OCI-LY7 (cell line): ENCODE measurements around the gene TGM3. TPM values are rescaled to one million over a fixed set of nuclear protein-coding genes. Genes with fewer than 3 reads are reported as not detected.

ENCODE experiments used
- BruUV-seq: library from RNA; stranded (reverse); fragments of 400-500 nt; replicated peaks from 2 replicates; lab custom pipeline; 2021; lab: Mats Ljungman, UMichigan
- CTCF ChIA-PET: fragments of 300-600 bp; sonication (Branson Sonifier 250); formaldehyde crosslinking; loops from one replicate; lab custom pipeline; 2022; ENCODE audit warnings: antibody characterized with exemption; ENCODE audit not compliant: unreplicated experiment; lab: Charles Lee
- POLR2A ChIA-PET: fragments of 300-600 bp; sonication (Branson Sonifier 250); formaldehyde crosslinking; loops from one replicate; lab custom pipeline; 2022; ENCODE audit warnings: antibody characterized with exemption; lab: Charles Lee
- DNase-seq: peaks from one replicate; pipeline ENCODE4 v3.0.0-alpha.2; 2015; ENCODE audit warnings: low spot score
- H2AFZ ChIP-seq: fragments of 200-600 bp; sonication (generic), shearing (Covaris generic); 2 replicates; pipeline ENCODE4 v1.6.1; 2014; ENCODE audit warnings: mild to moderate bottlenecking, antibody characterized with exemption, low read length, moderate library complexity
- H3K27ac ChIP-seq: fragments of 200-600 bp; sonication (generic); 2 replicates; pipeline ENCODE4 v1.5.1; 2014; ENCODE audit warnings: mixed run types, low read depth, mild to moderate bottlenecking, moderate library complexity, low read length, inconsistent platforms; ENCODE audit not compliant: poor library complexity, severe bottlenecking
- H3K36me3 ChIP-seq: fragments of 200-600 bp; sonication (generic); 2 replicates; pipeline ENCODE4 v1.6.1; 2014; ENCODE audit warnings: mild to moderate bottlenecking, antibody characterized with exemption, low read length, moderate library complexity, mixed read lengths; ENCODE audit not compliant: insufficient read depth
- H3K4me1 ChIP-seq: fragments of 200-600 bp; sonication (generic); 2 replicates; pipeline ENCODE4 v1.5.1; 2014; ENCODE audit warnings: mild to moderate bottlenecking, low read length; ENCODE audit not compliant: insufficient read depth, poor library complexity, severe bottlenecking
- H3K4me2 ChIP-seq: fragments of 200-600 bp; sonication (generic); 2 replicates; pipeline ENCODE4 v1.6.1; 2014; ENCODE audit warnings: mild to moderate bottlenecking, low read length
- H3K4me3 ChIP-seq: fragments of 200-600 bp; sonication (generic); 2 replicates; pipeline ENCODE4 v1.5.1; 2014; ENCODE audit warnings: mild to moderate bottlenecking, low read depth, low read length; ENCODE audit not compliant: poor library complexity, severe bottlenecking
- H3K79me2 ChIP-seq: fragments of 200-600 bp; sonication (generic); 2 replicates; pipeline ENCODE4 v1.6.1; 2016; ENCODE audit warnings: low read depth, mild to moderate bottlenecking, low read length, moderate library complexity, mixed read lengths; ENCODE audit not compliant: insufficient read depth
- H3K9me2 ChIP-seq: fragments of 200-600 bp; sonication (generic); 2 replicates; pipeline ENCODE4 v1.6.1; 2016; ENCODE audit warnings: mild to moderate bottlenecking, low read length, mixed read lengths; ENCODE audit not compliant: insufficient read depth
- H3K9me3 ChIP-seq: fragments of 200-600 bp; sonication (generic); 2 replicates; pipeline ENCODE4 v1.6.1; 2014; ENCODE audit warnings: mild to moderate bottlenecking, mixed run types, low read length, mixed read lengths
- H4K20me1 ChIP-seq: fragments of 200-600 bp; sonication (generic); 2 replicates; pipeline ENCODE4 v1.6.1; 2014; ENCODE audit warnings: mild to moderate bottlenecking, antibody characterized with exemption, low read length, moderate library complexity, mixed read lengths; ENCODE audit not compliant: insufficient read depth
- CTCF ChIP-seq: fragments of 200-600 bp; sonication (generic); conservative IDR thresholded peaks from 2 replicates; pipeline ENCODE4 v1.5.1; 2014; ENCODE audit warnings: mild to moderate bottlenecking, antibody characterized with exemption, low read length, moderate library complexity, mixed read lengths
- EZH2phosphoT487 ChIP-seq: fragments of 200-600 bp; sonication (generic); IDR thresholded peaks from 2 replicates; pipeline ENCODE4 v1.6.1; 2018; ENCODE audit warnings: low read depth, borderline replicate concordance, mild to moderate bottlenecking, mixed run types, antibody characterized with exemption, low read length, moderate library complexity, mixed read lengths
- intact Hi-C: fragments of 100-400 bp; cut with micrococcal nuclease; formaldehyde crosslinking; loops from one replicate; pipeline ENCODE4 v1.10.0; 2022; ENCODE audit not compliant: unreplicated experiment
- total RNA-seq, 2 experiments: library from RNA; depleted of rRNA in 1 of 2; stranded (reverse); fragments of >200 nt in 1 of 2; shearing (Covaris generic) in 1 of 2; gene quantifications; 2 replicates each; pipeline ENCODE4 v1.2.3, GENCODE V29; 2014 to 2022

The TGM3 gene
- total RNA-seq, 2 experiments from 2014 or later: not detected

- Histone ChIP-seq H3K27ac (no peak overlapping the region), H3K9me3 (no peaks in the 10 kb centered on the region), H3K36me3 (no peaks in the 10 kb centered on the region), H4K20me1 (no peaks in the 10 kb centered on the region), H3K79me2 (no peaks in the 10 kb centered on the region), H3K9me2 (no peaks in the 10 kb centered on the region), H2AFZ (no peak overlapping the region), H3K4me2 (no peak overlapping the region), H3K4me1 (peaks cover 14% of the 10 kb centered on the region), H3K4me3 (no peak overlapping the region)
- ChIA-PET CTCF (interaction anchor here (0.5 to 0.7 kb wide), 2 partner anchors 51 to 431 kb away, joined by 3 read pairs; no protein-coding TSS in a partner anchor), POLR2A (interaction anchor here (0.5 to 0.6 kb wide), 3 partner anchors 25 to 645 kb away, joined by 3 to 5 read pairs (median 4); no protein-coding TSS in a partner anchor)
- BruUV-seq: no TSS peak
- no peak for DNase-seq
- no peak for TF ChIP-seq EZH2phosphoT487
- TF ChIP-seq CTCF: no peak
- intact Hi-C loops: loop anchor here (5.0 kb wide), 1 partner anchor 198 kb away; the partner anchor contains the start of gene STK35
Measured at GRCh38 chr20:2300002-2300401, 4.2 kb downstream of the TGM3 start.

GRCh38 chr20:2300420-2300819 lies 4.6 kb downstream of the TGM3 start:
- H3K4me1 ChIP-seq: peaks cover 14% of the 10 kb centered on the region
- no peak for TF ChIP-seq EZH2phosphoT487
- no peak for TF ChIP-seq CTCF
- H3K79me2 ChIP-seq: no peaks in the 10 kb centered on the region
- BruUV-seq: no TSS peak
- no peak overlapping the region for H3K4me2 ChIP-seq
- no peaks in the 10 kb centered on the region for H3K9me2 ChIP-seq
- no peak overlapping the region for H3K27ac ChIP-seq
- ChIA-PET POLR2A (interaction anchor here (0.5 to 0.6 kb wide), 2 partner anchors 51 to 346 kb away, joined by 3 read pairs; no protein-coding TSS in a partner anchor), CTCF (no interaction called here)
- no peaks in the 10 kb centered on the region for H3K36me3 ChIP-seq
- H4K20me1 ChIP-seq: no peaks in the 10 kb centered on the region
- no peak overlapping the region for H2AFZ ChIP-seq
- intact Hi-C loops: loop anchor here (5.0 kb wide), 1 partner anchor 198 kb away; the partner anchor contains the start of gene STK35
- DNase-seq: no peak
- no peaks in the 10 kb centered on the region for H3K9me3 ChIP-seq
- H3K4me3 ChIP-seq: no peak overlapping the region

GRCh38 chr20:2301164-2301622 lies 5.4 kb downstream of the TGM3 start:
- Histone ChIP-seq H3K9me3 (no peaks in the 10 kb centered on the region), H3K27ac (peak overlapping the region; percentile 13), H3K4me1 (peaks cover 14% of the 10 kb centered on the region), H3K79me2 (no peaks in the 10 kb centered on the region), H3K4me3 (no peak overlapping the region), H3K9me2 (no peaks in the 10 kb centered on the region), H3K4me2 (peak overlapping the region; percentile 50), H4K20me1 (no peaks in the 10 kb centered on the region), H3K36me3 (no peaks in the 10 kb centered on the region), H2AFZ (peak overlapping the region; percentile 49; the same call in 1 of the 2 replicates)
- CTCF ChIA-PET: interaction anchor here (0.6 kb wide), 2 partner anchors 83 to 537 kb away, joined by 3 read pairs; no protein-coding TSS in a partner anchor
- intact Hi-C loops: loop anchor here (5.0 kb wide), 1 partner anchor 199 kb away; the partner anchor contains the start of gene STK35
- POLR2A ChIA-PET: interaction anchor here (0.6 to 0.8 kb wide), 4 partner anchors 9 to 165 kb away, joined by 3 to 5 read pairs (median 3); no protein-coding TSS in a partner anchor
- TF ChIP-seq EZH2phosphoT487: no peak
- DNase-seq: peak; percentile 79
- no TSS peak for BruUV-seq
